ENCODE measurements around the gene RBM6.

DNA sequence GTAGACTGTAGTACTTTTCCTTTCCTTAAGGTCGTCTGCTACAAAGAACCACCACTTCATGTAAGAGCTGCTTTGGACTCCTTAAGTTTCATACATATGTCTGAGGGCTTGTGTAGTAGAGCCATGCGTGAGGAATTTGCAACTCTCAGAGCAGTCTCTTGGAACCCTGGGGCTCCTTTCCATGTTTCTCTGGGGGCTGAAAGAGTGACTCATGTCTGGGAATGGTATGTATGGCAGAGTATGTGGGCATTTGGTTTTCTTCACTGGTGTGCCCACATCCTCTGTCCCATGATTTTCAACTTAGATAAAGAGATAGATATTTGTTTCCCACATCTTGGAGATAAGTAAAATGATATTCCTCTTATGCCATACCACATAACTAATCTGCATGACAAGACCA lies 128.2 kb downstream of the RBM6 start:
- TF ChIP-seq, protein P1, sequence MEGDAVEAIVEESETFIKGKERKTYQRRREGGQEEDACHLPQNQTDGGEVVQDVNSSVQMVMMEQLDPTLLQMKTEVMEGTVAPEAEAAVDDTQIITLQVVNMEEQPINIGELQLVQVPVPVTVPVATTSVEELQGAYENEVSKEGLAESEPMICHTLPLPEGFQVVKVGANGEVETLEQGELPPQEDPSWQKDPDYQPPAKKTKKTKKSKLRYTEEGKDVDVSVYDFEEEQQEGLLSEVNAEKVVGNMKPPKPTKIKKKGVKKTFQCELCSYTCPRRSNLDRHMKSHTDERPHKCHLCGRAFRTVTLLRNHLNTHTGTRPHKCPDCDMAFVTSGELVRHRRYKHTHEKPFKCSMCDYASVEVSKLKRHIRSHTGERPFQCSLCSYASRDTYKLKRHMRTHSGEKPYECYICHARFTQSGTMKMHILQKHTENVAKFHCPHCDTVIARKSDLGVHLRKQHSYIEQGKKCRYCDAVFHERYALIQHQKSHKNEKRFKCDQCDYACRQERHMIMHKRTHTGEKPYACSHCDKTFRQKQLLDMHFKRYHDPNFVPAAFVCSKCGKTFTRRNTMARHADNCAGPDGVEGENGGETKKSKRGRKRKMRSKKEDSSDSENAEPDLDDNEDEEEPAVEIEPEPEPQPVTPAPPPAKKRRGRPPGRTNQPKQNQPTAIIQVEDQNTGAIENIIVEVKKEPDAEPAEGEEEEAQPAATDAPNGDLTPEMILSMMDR (IDR thresholded peaks at IDR 0.05) = no peak
- no peak for TF ChIP-seq POLR2A (IDR thresholded peaks at IDR 0.05)

Measured in vagina (tissue), 2 donors.